CD4-positive, CD25-positive, alpha-beta regulatory T cell (primary cell): Measurements from ENCODE around the gene SLC35E2B. TPM values are rescaled to one million over a fixed set of nuclear protein-coding genes. Genes with fewer than 3 reads are reported as not detected.
A peak's percentile ranks its signal among the peaks of the same experiment; 100 is the strongest.

ENCODE experiments used
- ATAC-seq, 2 donors: fragments of 150-1000 bp; cut with Tn5 transposase; one replicate each; pipeline ENCODE4 v1.10.0; 2021; ENCODE audit warnings: low read depth in 2 of 2, moderate number of reproducible peaks in 2 of 2, moderate library complexity in 1 of 2
- DNase-seq, 3 donors: peaks; one replicate each; pipeline versions ENCODE4 v3.0.0 to v3.0.0-alpha.2; 2012 to 2022; ENCODE audit warnings: mixed read lengths in 1 of 3
- H3K27ac ChIP-seq: one replicate; pipeline ENCODE4 v1.7.0; 2013; ENCODE audit warnings: mild to moderate bottlenecking, low read length; ENCODE audit not compliant: insufficient read depth, poor library complexity, severe bottlenecking
- H3K27me3 ChIP-seq: one replicate; pipeline ENCODE4 v1.7.0; 2013; ENCODE audit warnings: low read length; ENCODE audit not compliant: control insufficient read depth, insufficient read depth
- H3K36me3 ChIP-seq: one replicate; pipeline ENCODE4 v1.7.0; 2013; ENCODE audit warnings: mild to moderate bottlenecking, low read length, moderate library complexity; ENCODE audit not compliant: control insufficient read depth, insufficient read depth
- H3K4me1 ChIP-seq: 2 replicates; pipeline ENCODE4 v1.7.0; 2013; ENCODE audit warnings: mild to moderate bottlenecking, low read length; ENCODE audit not compliant: insufficient read depth, control insufficient read depth, poor library complexity, severe bottlenecking
- H3K4me3 ChIP-seq: one replicate; pipeline ENCODE4 v1.7.0; 2013; ENCODE audit warnings: low read depth, mild to moderate bottlenecking, low read length, moderate library complexity
- H3K9me3 ChIP-seq, 2 experiments: 1 replicate in 1 of 2; 2 replicates in 1 of 2; pipeline ENCODE4 v1.7.0; 2013; ENCODE audit warnings: low read length in 2 of 2, mild to moderate bottlenecking in 1 of 2, moderate library complexity in 1 of 2; ENCODE audit not compliant: control insufficient read depth in 2 of 2
- H3K27ac Mint-ChIP-seq, 3 donors: one replicate each; pipeline ENCODE4 v1.8.0; 2020 to 2022; ENCODE audit warnings: mild to moderate bottlenecking in 3 of 3, mixed read lengths in 3 of 3, moderate library complexity in 2 of 3
- H3K27me3 Mint-ChIP-seq: one replicate; pipeline ENCODE4 v1.8.0; 2022; ENCODE audit warnings: mild to moderate bottlenecking, mixed read lengths
- H3K36me3 Mint-ChIP-seq: one replicate; pipeline ENCODE4 v1.8.0; 2020; ENCODE audit warnings: mixed read lengths
- H3K4me1 Mint-ChIP-seq, 4 donors: one replicate each; pipeline ENCODE4 v1.8.0; 2020 to 2022; ENCODE audit warnings: mixed read lengths in 4 of 4, mild to moderate bottlenecking in 1 of 4
- H3K4me3 Mint-ChIP-seq, 4 donors: one replicate each; pipeline ENCODE4 v1.8.0; 2020 to 2022; ENCODE audit warnings: mild to moderate bottlenecking in 4 of 4, mixed read lengths in 4 of 4, moderate library complexity in 3 of 4
- H3K9me3 Mint-ChIP-seq, 7 donors: one replicate each; pipeline ENCODE4 v1.8.0; 2020 to 2022; ENCODE audit warnings: mixed read lengths in 7 of 7, mild to moderate bottlenecking in 3 of 7, moderate library complexity in 2 of 7
- polyA plus RNA-seq, 4 donors: library from polyadenylated mRNA; unstranded; fragments of 300-500 nt; fragmentation: Illumina TruSeq; gene quantifications; one replicate each; pipeline ENCODE4 v1.2.3, GENCODE V29; 2021
- total RNA-seq: library from RNA; stranded (reverse); gene quantifications from one replicate; pipeline ENCODE4 v1.2.3, GENCODE V29; 2022

SLC35E2B gene
- total and polyA plus RNA-seq, 5 donors from 2014 or later, result 25.8 to 77.6 (median 31.7) TPM

GRCh38 chr1:1625824-1626206 is 66.8 kb downstream of the SLC35E2B start:
- Histone ChIP-seq H3K27me3 (no peaks in the 10 kb centered on the region), H3K4me3 (no peak overlapping the region), H3K36me3 (no peaks in the 10 kb centered on the region), H3K9me3 (no peaks in the 10 kb centered on the region), H3K4me1 (peaks cover 14% of the 10 kb centered on the region), H3K27ac (no peak overlapping the region)
- Mint-ChIP-seq H3K27ac (peak overlapping the region in 1 of 3 donors; percentile 62), H3K4me1 (peaks cover 0 to 6% (median 4%) of the 10 kb centered on the region in 4 donors), H3K27me3 (peaks cover 6% of the 10 kb centered on the region), H3K9me3 (peaks cover 0 to 2% (median 0%) of the 10 kb centered on the region in 7 donors), H3K4me3 (no peak overlapping the region), H3K36me3 (no peaks in the 10 kb centered on the region)
- DNase-seq, result no peak
- ATAC-seq, result no peak

GRCh38 chr1:1625404-1625775 is 67.2 kb downstream of the SLC35E2B start:
- peaks cover 4% of the 10 kb centered on the region for H3K27me3 Mint-ChIP-seq
- H3K36me3 Mint-ChIP-seq, result no peaks in the 10 kb centered on the region
- no peak overlapping the region for H3K4me3 Mint-ChIP-seq
- DNase-seq (no peak), ATAC-seq (no peak)
- H3K4me1 Mint-ChIP-seq, result peaks cover 0 to 6% (median 3%) of the 10 kb centered on the region in 4 donors
- no peak overlapping the region for H3K4me3 ChIP-seq
- H3K9me3 Mint-ChIP-seq, result peaks cover 0 to 2% (median 0%) of the 10 kb centered on the region in 7 donors
- H3K27me3 ChIP-seq, result no peaks in the 10 kb centered on the region
- peaks cover 9% of the 10 kb centered on the region for H3K4me1 ChIP-seq
- no peak overlapping the region for H3K27ac ChIP-seq
- no peaks in the 10 kb centered on the region for H3K9me3 ChIP-seq
- no peaks in the 10 kb centered on the region for H3K36me3 ChIP-seq
- peak overlapping the region in 1 of 3 donors; percentile 62 for H3K27ac Mint-ChIP-seq

- Mint-ChIP-seq H3K27me3 (no peaks in the 10 kb centered on the region), H3K27ac (no peak overlapping the region), H3K4me3 (peak overlapping the region in 2 of 4 donors; percentile 38 to 49), H3K36me3 (no peaks in the 10 kb centered on the region), H3K9me3 (no peaks in the 10 kb centered on the region), H3K4me1 (peaks cover 0 to 3% (median 0%) of the 10 kb centered on the region in 4 donors)
- peaks cover 6% of the 10 kb centered on the region for H3K4me1 ChIP-seq
- no peaks in the 10 kb centered on the region for H3K36me3 ChIP-seq
- no peak overlapping the region for H3K4me3 ChIP-seq
- ATAC-seq (no peak), DNase-seq (no peak)
- no peaks in the 10 kb centered on the region for H3K27me3 ChIP-seq
- H3K9me3 ChIP-seq, result no peaks in the 10 kb centered on the region
- no peak overlapping the region for H3K27ac ChIP-seq
Measured at GRCh38 chr1:1624443-1625403, 67.9 kb downstream of the SLC35E2B start.

- Histone ChIP-seq H3K9me3 (no peaks in the 10 kb centered on the region), H3K27ac (no peak overlapping the region), H3K4me3 (no peak overlapping the region), H3K36me3 (no peaks in the 10 kb centered on the region), H3K27me3 (no peaks in the 10 kb centered on the region), H3K4me1 (no peaks in the 10 kb centered on the region)
- H3K4me1 Mint-ChIP-seq, result peaks cover 0 to 3% (median 0%) of the 10 kb centered on the region in 4 donors
- DNase-seq (peak in 1 of 3 donors; percentile 1), ATAC-seq (no peak)
- H3K27me3 Mint-ChIP-seq, result no peaks in the 10 kb centered on the region
- H3K27ac Mint-ChIP-seq, result no peak overlapping the region
- no peaks in the 10 kb centered on the region for H3K36me3 Mint-ChIP-seq
- no peaks in the 10 kb centered on the region for H3K9me3 Mint-ChIP-seq
- H3K4me3 Mint-ChIP-seq, result peak overlapping the region in 1 of 4 donors; percentile 38
Measured at GRCh38 chr1:1623631-1624442, 68.8 kb downstream of the SLC35E2B start.

- H3K36me3 ChIP-seq, result no peaks in the 10 kb centered on the region
- no peaks in the 10 kb centered on the region for H3K9me3 ChIP-seq
- H3K27ac ChIP-seq, result no peak overlapping the region
- DNase-seq, result peak in 1 of 3 donors; percentile 0
- H3K4me1 ChIP-seq, result no peaks in the 10 kb centered on the region
- no peak for ATAC-seq
- peaks cover 0 to 3% (median 0%) of the 10 kb centered on the region in 4 donors for H3K4me1 Mint-ChIP-seq
- H3K9me3 Mint-ChIP-seq, result no peaks in the 10 kb centered on the region
- H3K36me3 Mint-ChIP-seq, result no peaks in the 10 kb centered on the region
- H3K4me3 Mint-ChIP-seq, result peak overlapping the region in 1 of 4 donors; percentile 79
- no peaks in the 10 kb centered on the region for H3K27me3 ChIP-seq
- no peak overlapping the region for H3K4me3 ChIP-seq
- H3K27ac Mint-ChIP-seq, result no peak overlapping the region
- no peaks in the 10 kb centered on the region for H3K27me3 Mint-ChIP-seq
Measured at GRCh38 chr1:1623181-1623630, 69.4 kb downstream of the SLC35E2B start.

GRCh38 chr1:1622788-1623094 is 69.9 kb downstream of the SLC35E2B start:
- ATAC-seq (no peak), DNase-seq (no peak)
- peak overlapping the region in 2 of 4 donors; percentile 79 to 93 for H3K4me3 Mint-ChIP-seq
- H3K36me3 Mint-ChIP-seq, result no peaks in the 10 kb centered on the region
- H3K27ac Mint-ChIP-seq, result peak overlapping the region in 2 of 3 donors; percentile 18 to 79
- Histone ChIP-seq H3K4me3 (no peak overlapping the region), H3K36me3 (peaks cover 2% of the 10 kb centered on the region), H3K4me1 (no peaks in the 10 kb centered on the region), H3K27me3 (no peaks in the 10 kb centered on the region), H3K9me3 (no peaks in the 10 kb centered on the region), H3K27ac (no peak overlapping the region)
- H3K4me1 Mint-ChIP-seq, result peaks cover 0 to 3% (median 0%) of the 10 kb centered on the region in 4 donors
- H3K9me3 Mint-ChIP-seq, result no peaks in the 10 kb centered on the region
- no peaks in the 10 kb centered on the region for H3K27me3 Mint-ChIP-seq

GRCh38 chr1:1622010-1622787 is 70.4 kb downstream of the SLC35E2B start:
- ATAC-seq (no peak), DNase-seq (peak in 1 of 3 donors; percentile 0)
- peaks cover under 1% of the 10 kb centered on the region for H3K4me1 ChIP-seq
- H3K27ac Mint-ChIP-seq, result no peak overlapping the region
- H3K27me3 Mint-ChIP-seq, result no peaks in the 10 kb centered on the region
- peaks cover 5% of the 10 kb centered on the region for H3K36me3 Mint-ChIP-seq
- no peaks in the 10 kb centered on the region for H3K9me3 Mint-ChIP-seq
- H3K4me3 ChIP-seq, result no peak overlapping the region
- no peaks in the 10 kb centered on the region for H3K9me3 ChIP-seq
- no peaks in the 10 kb centered on the region for H3K27me3 ChIP-seq
- H3K36me3 ChIP-seq, result peaks cover 2% of the 10 kb centered on the region
- H3K4me3 Mint-ChIP-seq, result peak overlapping the region in 2 of 4 donors; percentile 38 to 79
- no peak overlapping the region for H3K27ac ChIP-seq
- peaks cover 0 to 7% (median under 1%) of the 10 kb centered on the region in 4 donors for H3K4me1 Mint-ChIP-seq
